WI38 (cell line): ENCODE data around the gene GALNT18.

Experiments
- H3K4me3 ChIP-seq: 2 replicates; pipeline ENCODE4 v1.5.1; 2011; ENCODE audit warnings: low read depth, mild to moderate bottlenecking, control low read depth, low read length
- TF ChIP-seq, protein P1 (sequence below): IDR thresholded peaks from 2 replicates; pipeline ENCODE4 v1.5.1; 2012; ENCODE audit warnings: low read depth, mild to moderate bottlenecking, control low read depth, low read length

Gene GALNT18

DNA sequence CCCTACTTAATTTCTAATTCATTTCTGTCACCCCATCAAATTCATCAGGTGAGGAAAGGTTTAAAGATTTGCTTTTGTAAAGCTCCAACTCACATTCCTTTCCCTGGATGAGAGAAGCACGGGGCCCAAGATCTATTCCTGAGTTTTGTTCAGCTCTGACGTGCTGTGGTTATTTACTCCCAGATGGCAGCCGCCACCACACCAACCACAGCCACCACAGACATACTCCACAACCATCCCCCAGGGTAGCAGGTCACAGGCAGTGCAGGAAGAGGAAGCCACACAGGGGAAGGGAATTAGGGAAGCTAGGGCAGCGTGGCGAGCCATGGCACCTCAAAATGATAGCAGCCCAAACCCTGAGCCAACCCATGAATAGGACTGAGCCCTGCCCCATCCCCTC lies 205.3 kb downstream of the GALNT18 start:
- TF ChIP-seq, protein P1, sequence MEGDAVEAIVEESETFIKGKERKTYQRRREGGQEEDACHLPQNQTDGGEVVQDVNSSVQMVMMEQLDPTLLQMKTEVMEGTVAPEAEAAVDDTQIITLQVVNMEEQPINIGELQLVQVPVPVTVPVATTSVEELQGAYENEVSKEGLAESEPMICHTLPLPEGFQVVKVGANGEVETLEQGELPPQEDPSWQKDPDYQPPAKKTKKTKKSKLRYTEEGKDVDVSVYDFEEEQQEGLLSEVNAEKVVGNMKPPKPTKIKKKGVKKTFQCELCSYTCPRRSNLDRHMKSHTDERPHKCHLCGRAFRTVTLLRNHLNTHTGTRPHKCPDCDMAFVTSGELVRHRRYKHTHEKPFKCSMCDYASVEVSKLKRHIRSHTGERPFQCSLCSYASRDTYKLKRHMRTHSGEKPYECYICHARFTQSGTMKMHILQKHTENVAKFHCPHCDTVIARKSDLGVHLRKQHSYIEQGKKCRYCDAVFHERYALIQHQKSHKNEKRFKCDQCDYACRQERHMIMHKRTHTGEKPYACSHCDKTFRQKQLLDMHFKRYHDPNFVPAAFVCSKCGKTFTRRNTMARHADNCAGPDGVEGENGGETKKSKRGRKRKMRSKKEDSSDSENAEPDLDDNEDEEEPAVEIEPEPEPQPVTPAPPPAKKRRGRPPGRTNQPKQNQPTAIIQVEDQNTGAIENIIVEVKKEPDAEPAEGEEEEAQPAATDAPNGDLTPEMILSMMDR = no peak
- no peak overlapping the region for H3K4me3 ChIP-seq

DNA sequence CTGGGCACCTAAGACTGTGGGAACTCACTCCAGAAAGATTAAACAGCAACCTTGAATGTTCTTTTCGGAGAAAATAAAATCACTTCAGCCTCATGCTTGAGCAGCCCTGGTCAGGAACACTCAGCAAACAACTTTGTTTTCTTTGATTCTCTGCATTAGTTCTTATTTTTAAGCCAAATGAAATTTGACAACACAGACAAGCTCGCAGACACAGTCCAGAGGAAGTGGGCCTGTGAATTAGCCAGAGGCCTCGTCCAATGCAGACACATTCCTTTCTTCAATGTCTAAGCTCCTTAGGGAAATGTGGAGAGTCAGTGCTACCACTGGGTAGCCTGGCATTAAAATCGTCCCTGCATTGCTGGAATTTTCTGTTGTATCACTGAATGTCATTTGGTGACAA lies 205.9 kb downstream of the GALNT18 start:
- H3K4me3 ChIP-seq = no peak overlapping the region
- TF ChIP-seq, protein P1 = no peak

DNA sequence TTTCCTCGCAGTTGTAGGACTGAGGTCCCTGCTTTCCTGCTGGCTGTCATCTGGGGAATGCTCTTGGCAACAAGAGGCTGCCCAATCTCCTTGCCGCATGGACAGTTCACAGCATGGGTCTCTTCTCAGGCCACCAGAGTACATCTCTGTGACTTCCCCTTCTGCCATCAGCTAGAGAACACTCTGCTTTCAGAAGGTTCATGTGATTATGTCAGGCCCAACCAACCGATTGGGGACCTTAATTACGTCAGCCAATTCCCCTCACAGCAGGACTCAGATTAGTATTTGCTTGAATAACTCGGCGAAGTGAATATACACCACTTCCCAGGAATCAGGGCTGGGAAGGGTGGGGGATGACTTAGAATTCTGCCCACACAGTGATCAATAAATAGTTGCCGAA lies 206.8 kb downstream of the GALNT18 start:
- TF ChIP-seq, protein P1 = no peak

DNA sequence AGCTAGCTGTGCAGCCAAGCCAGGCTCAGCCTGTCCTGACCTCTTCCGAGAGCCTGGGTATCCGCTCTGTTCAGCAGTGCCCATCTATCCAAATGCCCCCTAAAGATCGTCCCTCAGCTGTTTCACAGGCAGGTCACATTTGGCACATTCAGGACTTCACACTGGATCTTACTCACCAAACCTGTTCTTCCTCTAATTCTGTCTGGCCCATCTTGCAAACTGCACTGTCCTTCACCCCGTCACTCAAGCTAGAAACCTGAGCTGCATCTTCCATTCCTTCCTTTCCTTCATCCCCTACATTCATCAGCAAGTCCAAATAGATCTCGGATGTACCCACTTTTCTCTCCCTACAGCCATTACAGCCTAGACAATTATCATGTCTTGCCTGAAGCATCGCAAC lies 208.0 kb downstream of the GALNT18 start:
- no peak overlapping the region for H3K4me3 ChIP-seq
- TF ChIP-seq, protein P1 = no peak

More for the DNA sequence above, 206.8 kb downstream of the GALNT18 start:
- no peak overlapping the region for H3K4me3 ChIP-seq

DNA sequence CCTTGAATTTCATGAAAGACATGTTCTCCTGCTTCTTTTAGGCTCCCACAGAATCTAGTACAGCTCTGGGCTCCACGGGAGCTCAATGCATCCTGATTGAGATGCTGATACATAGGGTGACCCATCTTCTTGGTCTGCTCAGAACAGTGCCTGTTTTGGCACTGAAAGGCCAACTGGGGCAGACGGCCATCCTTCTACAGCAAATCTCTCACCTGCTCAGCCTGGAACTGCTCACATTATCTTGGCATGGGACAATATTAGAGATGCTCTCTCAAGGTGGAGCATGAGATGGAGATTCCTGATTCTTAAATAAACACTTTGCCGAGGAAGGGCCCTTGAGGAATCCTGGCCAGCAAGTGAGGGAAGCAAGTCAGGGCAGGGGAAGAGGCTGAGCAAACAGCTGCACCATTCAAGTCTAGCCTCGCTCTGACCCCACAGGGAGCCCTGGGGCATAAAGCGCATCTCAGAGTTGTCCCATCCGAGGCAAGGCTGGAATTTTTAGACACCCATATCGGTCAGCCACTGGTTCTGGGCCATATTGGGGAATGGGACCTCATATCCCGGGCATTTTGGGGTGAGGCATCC lies 210.3 kb downstream of the GALNT18 start:
- TF ChIP-seq, protein P1 = no peak
- H3K4me3 ChIP-seq = no peak overlapping the region

DNA sequence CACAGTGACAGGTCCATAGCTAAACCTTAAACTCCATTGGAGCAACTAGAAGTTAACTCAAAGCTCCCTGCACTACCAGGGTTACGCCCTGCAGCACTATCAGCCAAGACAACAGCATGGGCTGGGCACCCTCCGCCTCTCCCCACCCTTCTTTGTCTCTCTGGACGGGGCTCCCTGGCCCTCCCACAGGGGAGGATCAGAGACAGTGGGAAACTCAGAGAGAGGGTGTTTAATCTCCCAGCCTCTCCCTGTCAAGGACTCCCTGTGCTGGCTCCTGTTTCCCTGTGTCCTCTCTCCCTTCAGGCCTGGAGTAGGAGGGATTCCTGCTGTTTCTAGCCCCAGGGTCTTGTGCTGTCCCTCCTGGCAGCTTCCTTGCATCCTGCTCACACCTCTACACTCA lies 211.9 kb downstream of the GALNT18 start:
- TF ChIP-seq, protein P1 = no peak
- no peak overlapping the region for H3K4me3 ChIP-seq

DNA sequence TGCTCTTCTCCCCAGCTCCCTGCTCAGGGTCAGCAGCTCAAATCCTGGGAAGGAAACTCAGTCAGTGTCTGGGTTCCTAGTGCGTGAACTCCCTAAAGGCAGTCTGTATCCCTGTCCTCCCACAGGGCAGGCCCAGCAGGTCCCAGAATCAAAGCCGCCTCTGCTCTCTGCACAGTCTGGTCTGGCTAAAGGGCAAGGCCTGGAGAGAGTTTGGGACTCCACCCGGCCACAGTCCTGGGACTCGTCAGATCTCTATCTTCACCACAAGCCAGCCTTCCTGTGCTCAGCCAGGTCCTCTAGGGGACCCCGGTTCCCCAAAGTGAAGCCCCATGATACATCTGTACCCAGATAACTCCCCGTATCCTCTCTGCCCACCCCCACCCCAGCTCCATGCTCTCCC lies 212.6 kb downstream of the GALNT18 start:
- TF ChIP-seq, protein P1 = no peak
- no peak overlapping the region for H3K4me3 ChIP-seq
